Choroid plexus epithelial cell (primary cell): Measurements from ENCODE around the gene SMCHD1.

ENCODE experiments used
- DNase-seq: peaks from one replicate; pipeline ENCODE4 v3.0.0-alpha.2; 2010; ENCODE audit warnings: low read depth
- H3K4me3 ChIP-seq: 2 replicates; pipeline ENCODE4 v1.5.1; 2011; ENCODE audit warnings: low read depth, mild to moderate bottlenecking, control low read depth, low read length, moderate library complexity
- CTCF ChIP-seq: conservative IDR thresholded peaks from 2 replicates; pipeline ENCODE4 v1.5.1; 2011; ENCODE audit warnings: low read depth, mild to moderate bottlenecking, control low read depth, inconsistent platforms, low read length, moderate library complexity

SMCHD1 gene

GRCh38 chr18:2853173-2853925 is 197.8 kb downstream of the SMCHD1 start:
- H3K4me3 ChIP-seq = no peak overlapping the region
- no peak for TF ChIP-seq CTCF

DNA sequence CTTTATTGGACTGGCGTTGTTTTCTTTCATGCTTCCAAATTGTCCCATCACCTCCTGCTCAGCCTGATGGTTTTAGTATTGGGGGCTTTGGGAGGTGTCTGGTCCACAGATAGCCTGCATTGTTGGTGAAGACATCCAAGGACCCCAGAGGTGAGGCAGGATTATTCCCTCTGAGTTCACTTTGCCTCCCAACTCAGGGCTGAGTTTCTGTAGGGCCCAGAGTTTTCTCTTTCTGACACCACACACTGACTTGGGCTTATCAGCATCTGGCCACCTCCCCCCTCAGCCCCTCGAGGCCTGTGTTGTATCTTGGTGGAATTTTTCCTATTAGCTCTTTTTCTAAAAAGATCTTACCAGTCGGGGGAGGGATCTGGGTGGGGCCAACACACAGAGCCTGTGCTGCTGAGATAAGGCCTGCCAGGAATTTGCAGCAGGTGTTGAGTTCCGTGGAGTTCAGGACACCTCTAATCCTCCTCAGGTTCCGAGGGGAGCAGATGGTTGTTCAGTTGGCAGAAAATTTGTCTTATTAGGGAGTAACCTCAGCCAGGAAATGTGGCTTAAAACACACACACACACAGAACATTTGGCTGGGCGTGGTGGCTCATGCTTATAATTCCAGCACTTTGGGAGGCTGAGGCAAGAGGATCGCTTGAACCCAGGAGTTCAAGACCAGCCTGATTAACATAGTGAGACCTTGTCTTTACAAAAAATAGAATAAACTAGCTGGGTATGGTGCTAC is 198.6 kb downstream of the SMCHD1 start:
- no peak for DNase-seq
- no peak overlapping the region for H3K4me3 ChIP-seq
- TF ChIP-seq CTCF = no peak

More at GRCh38 chr18:2853173-2853925, 197.8 kb downstream of the SMCHD1 start:
- no peak for DNase-seq
